ENCODE results near the gene SRGAP2C.
"Not testable (repeated sequence)": the region's sequence is repeated elsewhere in the genome, so short reads cannot be mapped to it uniquely, and the experiment has no call there.

DNA sequence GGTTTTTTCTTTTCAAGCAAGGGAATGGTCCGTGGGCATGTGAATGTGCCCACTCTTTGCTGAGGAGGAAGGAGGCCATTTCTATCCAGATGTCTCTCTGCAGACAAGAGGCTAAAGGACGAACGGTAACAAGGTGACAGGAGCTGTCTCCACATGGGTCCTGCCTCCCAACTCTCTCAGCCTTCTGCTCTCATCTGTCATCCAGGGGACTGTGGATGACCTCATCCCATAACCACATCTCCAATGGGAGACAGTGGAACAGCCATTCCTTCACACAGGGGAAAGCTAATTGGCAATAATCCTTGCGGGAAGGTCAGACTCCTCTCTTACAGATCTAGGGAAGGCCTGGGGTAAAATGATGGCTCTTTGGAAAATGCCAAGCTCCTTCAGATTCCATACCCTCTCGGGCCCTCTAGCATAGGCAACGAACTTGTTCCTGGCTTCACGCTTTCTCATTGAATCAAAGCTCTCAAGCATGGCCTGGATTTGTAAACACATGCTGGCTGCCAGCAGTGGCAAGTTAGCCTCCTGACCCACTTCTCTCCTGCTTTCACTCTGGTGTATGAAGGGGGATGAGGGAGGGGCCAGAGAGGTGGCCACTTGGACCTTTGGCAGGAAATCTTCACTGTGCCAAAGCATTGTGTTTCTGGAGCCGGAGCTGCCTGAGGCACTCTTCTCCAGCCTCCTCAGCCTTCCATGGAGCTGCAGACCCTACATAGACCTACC is 201.0 kb downstream of the SRGAP2C start:
- not testable (repeated sequence) for TF ChIP-seq YY1 (IDR thresholded peaks at IDR 0.05; ENCODE audit: insufficient read depth, insufficient read length); ZNF274 (IDR thresholded peaks at IDR 0.05; ENCODE audit: low read depth, low read length)

Data from NT2/D1 (cell line).